GM19099 (cell line): ENCODE measurements around the gene TSPAN33.

Experiments
- POLR2A ChIP-seq: IDR thresholded peaks from 3 replicates; pipeline ENCODE4 v1.6.1; 2011; ENCODE audit warnings: low read depth; ENCODE audit not compliant: insufficient read length; ENCODE audit errors: extremely low read depth

The TSPAN33 gene

GRCh38 chr7:129144095-129144833, at the start of gene TSPAN33:
Gene TSPAN33 (plus strand): TSS chr7:129144707. CDS start chr7:129144981, 274 bp downstream.
- TF ChIP-seq POLR2A, result peak; percentile 62

- peak; percentile 18 for TF ChIP-seq POLR2A
Observed at GRCh38 chr7:129095258-129095657, 49.2 kb upstream of the TSPAN33 start.

GRCh38 chr7:129098409-129099084, 46.0 kb upstream of the TSPAN33 start:
- TF ChIP-seq POLR2A, result no peak

GRCh38 chr7:129100827-129101166, 43.7 kb upstream of the TSPAN33 start:
- TF ChIP-seq POLR2A, result no peak

- no peak for TF ChIP-seq POLR2A
Observed at GRCh38 chr7:129101746-129102145, 42.8 kb upstream of the TSPAN33 start.

- no peak for TF ChIP-seq POLR2A
Observed at GRCh38 chr7:129103561-129104324, 40.8 kb upstream of the TSPAN33 start.

GRCh38 chr7:129108581-129108980, 35.9 kb upstream of the TSPAN33 start:
- TF ChIP-seq POLR2A, result no peak

GRCh38 chr7:129110258-129110981, 34.1 kb upstream of the TSPAN33 start:
- TF ChIP-seq POLR2A, result no peak

- no peak for TF ChIP-seq POLR2A
Observed at GRCh38 chr7:129110982-129111376, 33.5 kb upstream of the TSPAN33 start.

GRCh38 chr7:129115676-129116075, 28.8 kb upstream of the TSPAN33 start:
- no peak for TF ChIP-seq POLR2A

GRCh38 chr7:129118182-129118581, 26.3 kb upstream of the TSPAN33 start:
- TF ChIP-seq POLR2A, result no peak

- TF ChIP-seq POLR2A, result no peak
Observed at GRCh38 chr7:129118976-129119375, 25.5 kb upstream of the TSPAN33 start.

GRCh38 chr7:129122078-129122750, 22.3 kb upstream of the TSPAN33 start:
- TF ChIP-seq POLR2A, result no peak

GRCh38 chr7:129122751-129123509, 21.6 kb upstream of the TSPAN33 start:
- no peak for TF ChIP-seq POLR2A
